T-cell (primary cell): ENCODE results near the gene ZNF646. TPM values are rescaled to one million over a fixed set of nuclear protein-coding genes. Genes with fewer than 3 reads are reported as not detected.
"Not testable (repeated sequence)": the region's sequence is repeated elsewhere in the genome, so short reads cannot be mapped to it uniquely, and the experiment has no call there.

Source experiments
- ATAC-seq, 4 experiments: fragments of 200-7000 bp in 3 of 4; fragments of 150-1000 bp in 1 of 4; cut with Tn5 transposase; replicated peaks in 1 of 4; 1 replicate in 3 of 4; 2 replicates in 1 of 4; pipeline ENCODE4 v1.10.0; 2021; ENCODE audit warnings: moderate library complexity in 3 of 4, mild to moderate bottlenecking in 2 of 4, moderate number of reproducible peaks in 1 of 4
- CTCF ChIA-PET, 2 donors: fragments of 300-600 bp; sonication (Branson Sonifier 250); formaldehyde crosslinking; loops; one replicate each; lab custom pipeline; 2022; ENCODE audit warnings: antibody characterized with exemption in 2 of 2; lab: Charles Lee
- POLR2A ChIA-PET, 2 donors: fragments of 300-600 bp; sonication (Branson Sonifier 250); formaldehyde crosslinking; loops; one replicate each; lab custom pipeline; 2022; ENCODE audit warnings: antibody characterized with exemption in 2 of 2; lab: Charles Lee
- DNase-seq, 35 experiments: peaks; one replicate each; pipeline versions ENCODE4 v3.0.0 to v3.0.0-alpha.2; 2013 to 2023
- H3K27ac ChIP-seq: one replicate; pipeline ENCODE4 v1.5.1; 2013; ENCODE audit warnings: low read length
- H3K27me3 ChIP-seq, 2 experiments: replicated peaks in 1 of 2; 1 replicate in 1 of 2; 2 replicates in 1 of 2; pipeline versions ENCODE4 v1.6.1 to v1.7.0; 2013; ENCODE audit warnings: low read length in 1 of 2, mixed read lengths in 1 of 2; ENCODE audit not compliant: control insufficient read depth in 2 of 2, insufficient read depth in 2 of 2; ENCODE audit errors: extremely low read depth in 1 of 2
- H3K36me3 ChIP-seq, 2 donors: 1 replicate in 1 of 2; 2 replicates in 1 of 2; pipeline versions ENCODE4 v1.6.1 to v1.7.0; 2013; ENCODE audit warnings: low read length in 1 of 2; ENCODE audit not compliant: control insufficient read depth in 2 of 2, insufficient read depth in 1 of 2; ENCODE audit errors: extremely low read depth in 1 of 2
- H3K4me1 ChIP-seq, 2 experiments: 1 replicate in 1 of 2; 2 replicates in 1 of 2; pipeline versions ENCODE4 v1.6.1 to v1.7.0; 2013; ENCODE audit warnings: low read length in 2 of 2, mixed read lengths in 1 of 2; ENCODE audit not compliant: insufficient read depth in 2 of 2, control insufficient read depth in 1 of 2; ENCODE audit errors: extremely low read depth in 1 of 2
- H3K4me3 ChIP-seq, 2 donors: 1 replicate in 1 of 2; 2 replicates in 1 of 2; pipeline versions ENCODE4 v1.5.1 to v1.7.0; 2013; ENCODE audit warnings: mild to moderate bottlenecking in 2 of 2, low read length in 1 of 2, moderate library complexity in 1 of 2; ENCODE audit not compliant: control insufficient read depth in 1 of 2; ENCODE audit errors: extremely low read depth in 1 of 2
- H3K9me3 ChIP-seq: 2 replicates; pipeline ENCODE4 v1.7.0; 2013
- H3K27ac Mint-ChIP-seq, 2 donors: one replicate each; pipeline ENCODE4 v1.8.0; 2020 to 2021; ENCODE audit warnings: mild to moderate bottlenecking in 2 of 2, mixed read lengths in 2 of 2
- H3K27me3 Mint-ChIP-seq, 2 donors: one replicate each; pipeline ENCODE4 v1.8.0; 2021 to 2022; ENCODE audit warnings: mixed read lengths in 2 of 2
- H3K36me3 Mint-ChIP-seq: one replicate; pipeline ENCODE4 v1.8.0; 2021; ENCODE audit warnings: mixed read lengths
- H3K4me1 Mint-ChIP-seq, 3 donors: one replicate each; pipeline ENCODE4 v1.8.0; 2020 to 2022; ENCODE audit warnings: mixed read lengths in 3 of 3, mild to moderate bottlenecking in 1 of 3
- H3K4me3 Mint-ChIP-seq, 3 donors: one replicate each; pipeline ENCODE4 v1.8.0; 2020 to 2022; ENCODE audit warnings: mild to moderate bottlenecking in 3 of 3, mixed read lengths in 3 of 3, moderate library complexity in 3 of 3
- H3K9me3 Mint-ChIP-seq, 3 donors: one replicate each; pipeline ENCODE4 v1.8.0; 2020 to 2022; ENCODE audit warnings: mixed read lengths in 3 of 3
- WGBS: methylation state at CpG from one replicate; pipeline ENCODE4 v1.1.5; 2013; ENCODE audit warnings: missing lambda C conversion rate; ENCODE audit not compliant: insufficient coverage; 5-methylcytosine and 5-hydroxymethylcytosine counted together
- total RNA-seq, 35 experiments: library from RNA in 6 of 35; stranded (reverse) in 6 of 35; fragments of 120-200 nt in 1 of 35; gene quantifications; one replicate each; pipeline versions ENCODE4 v1.2.1 to v1.2.4 and lab custom pipeline; 2013 to 2026

The ZNF646 gene
- total RNA-seq, 5 donors from 2014 or later (not counting 1 experiment from before 2014, with no cell fraction given): 21.1 to 47.7 (median 44.1) TPM

DNA sequence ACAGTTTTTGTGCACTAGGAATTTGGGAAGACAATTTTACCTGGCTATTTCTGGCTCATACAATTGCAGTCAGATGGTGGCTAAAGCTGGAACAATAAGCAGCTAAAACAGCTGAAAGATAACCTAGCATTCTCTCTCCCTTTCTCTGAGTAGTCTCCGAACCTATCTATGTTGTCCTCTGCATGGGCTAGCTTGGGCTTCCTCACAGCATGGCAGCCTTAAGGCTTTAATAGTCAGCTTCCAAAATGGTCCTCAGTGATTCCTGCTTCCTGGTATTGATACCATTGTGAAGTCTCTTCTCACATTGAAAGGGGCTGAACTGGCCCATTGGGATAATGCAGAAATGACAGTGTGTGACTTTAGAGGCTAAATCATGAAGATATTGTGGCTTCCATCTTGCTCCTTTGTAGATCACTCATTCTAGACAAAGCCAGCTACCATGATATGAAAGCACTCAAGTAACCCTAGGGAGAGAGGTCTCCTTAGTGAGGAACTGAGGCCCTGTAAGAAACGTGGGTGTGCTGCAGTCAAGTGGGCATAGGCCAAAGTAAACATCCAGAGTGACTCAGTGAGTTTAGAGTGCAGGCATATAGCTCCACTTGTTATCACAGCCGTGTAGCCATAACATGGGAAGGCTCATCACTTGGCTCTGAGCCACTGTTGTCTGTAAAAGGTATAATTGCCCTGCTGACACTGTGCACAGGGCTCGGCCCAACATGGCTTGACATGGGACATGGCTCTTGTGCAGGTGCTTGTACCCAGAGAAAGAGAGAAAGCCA is 25.8 kb downstream of the ZNF646 start:
- POLR2A ChIA-PET: interaction anchor here in 1 of 2 donors (0.8 kb wide), 1 partner anchor 17 kb away, joined by 3 read pairs; the partner anchor contains the start of gene KAT8
- CTCF ChIA-PET: no interaction called here
- Mint-ChIP-seq H3K9me3 (peaks cover 0 to 4% (median 0%) of the 10 kb centered on the region in 3 donors), H3K4me3 (no peak overlapping the region), H3K4me1 (peaks cover 9 to 11% (median 9%) of the 10 kb centered on the region in 3 donors), H3K27me3 (no peaks in the 10 kb centered on the region), H3K27ac (no peak overlapping the region), H3K36me3 (no peaks in the 10 kb centered on the region)
- WGBS: 83% methylated on average over 4 of the region's 4 CpGs
- H3K27ac ChIP-seq: no peak overlapping the region
- H3K4me1 ChIP-seq: peaks cover 0 to 10% of the 10 kb centered on the region in 2 experiments
- DNase-seq (no peak), ATAC-seq (no peak)
- H3K27me3 ChIP-seq: no peaks in the 10 kb centered on the region
- no peaks in the 10 kb centered on the region for H3K36me3 ChIP-seq
- no peak overlapping the region for H3K4me3 ChIP-seq
- no peaks in the 10 kb centered on the region for H3K9me3 ChIP-seq

DNA sequence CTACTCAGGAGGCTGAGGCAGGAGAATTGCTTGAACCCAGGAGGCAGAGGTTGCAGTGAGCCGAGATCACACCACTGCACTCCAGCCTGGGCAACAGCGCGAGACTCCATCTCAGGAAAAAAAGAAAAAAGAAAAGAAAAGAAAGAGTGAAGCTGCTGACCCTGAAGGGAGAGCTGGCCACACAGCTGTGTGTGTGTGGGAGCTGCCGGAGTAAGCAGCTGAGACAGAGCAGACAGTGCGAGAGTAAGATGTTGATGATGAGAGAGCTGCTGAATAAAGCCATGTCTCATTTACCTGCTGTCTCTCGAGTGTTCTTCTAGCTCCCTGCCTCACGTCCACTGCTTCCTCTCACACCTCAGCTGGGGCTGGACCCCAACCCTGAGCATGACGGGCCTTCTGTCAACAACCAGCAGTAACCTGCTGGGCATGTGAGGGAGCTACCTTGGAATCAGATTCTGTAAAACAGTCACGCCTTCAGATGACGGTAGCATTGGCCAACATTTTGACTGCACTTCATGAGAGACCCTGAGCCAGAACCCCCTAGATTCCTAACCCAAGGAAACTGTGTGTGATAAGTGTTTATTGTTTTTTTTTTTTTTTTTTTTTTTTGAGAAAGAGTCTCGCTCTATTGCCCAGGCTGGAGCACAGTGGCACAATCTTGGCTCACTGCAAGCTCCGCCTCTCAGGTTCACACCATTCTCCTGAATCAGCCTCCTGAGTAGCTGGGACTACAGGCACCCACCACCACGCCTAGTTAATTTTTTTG is 26.8 kb downstream of the ZNF646 start:
- H3K36me3 Mint-ChIP-seq, POLR2A ChIA-PET, H3K4me3 ChIP-seq, H3K9me3 ChIP-seq, H3K9me3 Mint-ChIP-seq, H3K4me1 ChIP-seq, H3K4me1 Mint-ChIP-seq, H3K27ac ChIP-seq, DNase-seq, H3K27me3 ChIP-seq, CTCF ChIA-PET, H3K4me3 Mint-ChIP-seq, H3K27me3 Mint-ChIP-seq, H3K27ac Mint-ChIP-seq, ATAC-seq, H3K36me3 ChIP-seq: not testable (repeated sequence)
- WGBS: 92% methylated on average over 6 of the region's 13 CpGs

GRCh38 chr16:31105677-31106213 is 31.5 kb downstream of the ZNF646 start:
- H3K4me1 Mint-ChIP-seq: peaks cover 14 to 19% (median 17%) of the 10 kb centered on the region in 3 donors
- WGBS: 6% methylated on average over 20 of the region's 33 CpGs

DNA sequence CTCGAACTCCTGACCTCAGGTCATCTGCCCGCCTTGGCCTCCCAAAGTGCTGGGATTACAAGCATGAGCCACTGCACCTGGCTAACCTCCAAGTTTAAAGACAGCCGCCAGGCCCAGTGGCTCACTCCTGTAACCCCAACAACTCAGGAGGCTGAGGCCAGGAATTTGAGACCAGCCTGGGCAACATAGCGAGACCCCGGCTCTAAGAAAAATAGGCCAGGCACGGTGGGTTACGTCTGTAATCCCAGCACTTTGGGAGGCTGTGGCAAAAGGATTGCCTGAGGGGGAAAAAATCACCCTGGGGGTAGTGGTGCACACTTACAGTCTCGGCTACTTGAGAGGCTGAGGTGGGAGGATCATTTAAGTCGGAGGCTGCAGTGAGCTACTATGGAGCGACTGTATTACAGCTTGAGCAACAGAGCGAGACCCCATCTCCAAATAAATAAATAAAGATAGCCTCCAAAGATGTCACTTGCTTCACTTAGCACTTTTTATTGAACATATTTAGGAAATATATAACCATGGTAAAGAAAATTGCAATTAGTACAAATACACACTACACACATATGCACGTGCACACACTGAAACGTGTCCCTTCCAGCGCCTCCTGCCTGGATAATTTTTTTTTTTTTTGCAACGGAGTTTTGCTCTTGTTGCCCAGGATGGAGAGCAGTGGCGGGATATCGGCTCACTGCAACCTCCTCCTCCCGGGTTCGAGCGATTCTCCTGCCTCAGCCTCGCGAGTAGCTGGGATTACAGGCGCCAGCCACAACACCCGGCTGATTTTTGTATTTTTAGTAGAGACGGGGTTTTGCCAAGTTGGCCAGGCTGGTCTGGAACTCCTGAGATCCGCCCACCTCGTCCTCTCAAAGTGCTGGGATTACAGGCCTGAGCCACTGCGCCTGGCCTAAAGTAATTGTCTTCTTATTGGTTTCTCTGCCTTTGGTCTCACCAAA is 32.6 kb downstream of the ZNF646 start:
- peaks cover 9 to 21% of the 10 kb centered on the region in 2 donors for H3K36me3 ChIP-seq
- H3K4me1 Mint-ChIP-seq: peaks cover 14 to 19% (median 17%) of the 10 kb centered on the region in 3 donors
- H3K36me3 Mint-ChIP-seq: peaks cover 14% of the 10 kb centered on the region
- peaks cover 4 to 24% of the 10 kb centered on the region in 2 experiments for H3K4me1 ChIP-seq
- no peaks in the 10 kb centered on the region for H3K9me3 Mint-ChIP-seq
- no peaks in the 10 kb centered on the region for H3K27me3 Mint-ChIP-seq
- H3K9me3 ChIP-seq: no peaks in the 10 kb centered on the region
- H3K4me3 Mint-ChIP-seq: peak overlapping the region; percentile 75 to 87 (median 82)
- ChIA-PET POLR2A (no interaction called here), CTCF (interaction anchor here in 1 of 2 donors (0.6 kb wide), 1 partner anchor 11 kb away, joined by 6 read pairs; the partner anchor contains the start of gene KAT8)
- no peak overlapping the region for H3K27ac Mint-ChIP-seq
- ATAC-seq: no peak
- H3K27ac ChIP-seq: no peak overlapping the region
- no peaks in the 10 kb centered on the region for H3K27me3 ChIP-seq
- WGBS: 92% methylated on average over 13 of the region's 28 CpGs
- no peak overlapping the region for H3K4me3 ChIP-seq
- DNase-seq: no peak

More at GRCh38 chr16:31105677-31106213, 31.5 kb downstream of the ZNF646 start:
- POLR2A ChIA-PET: no interaction called here
- CTCF ChIA-PET: no interaction called here
- Mint-ChIP-seq H3K27me3 (no peaks in the 10 kb centered on the region), H3K9me3 (no peaks in the 10 kb centered on the region), H3K4me3 (peak overlapping the region; percentile 9 to 44 (median 19)), H3K27ac (no peak overlapping the region), H3K36me3 (peaks cover 9% of the 10 kb centered on the region)
- no peak overlapping the region for H3K4me3 ChIP-seq
- H3K27ac ChIP-seq: no peak overlapping the region
- H3K4me1 ChIP-seq: peaks cover 4 to 24% of the 10 kb centered on the region in 2 experiments
- H3K27me3 ChIP-seq: no peaks in the 10 kb centered on the region
- peaks cover 3 to 12% of the 10 kb centered on the region in 2 donors for H3K36me3 ChIP-seq
- H3K9me3 ChIP-seq: no peaks in the 10 kb centered on the region
- DNase-seq (peak in 34 of 35 experiments; percentile 47 to 82 (median 64)), ATAC-seq (peak; percentile 71 to 81 (median 76))

- Mint-ChIP-seq H3K27ac (peak overlapping the region; percentile 71 to 74), H3K36me3 (peaks cover 18% of the 10 kb centered on the region), H3K27me3 (no peaks in the 10 kb centered on the region), H3K9me3 (no peaks in the 10 kb centered on the region), H3K4me1 (peaks cover 14 to 19% (median 17%) of the 10 kb centered on the region in 3 donors), H3K4me3 (peak overlapping the region; percentile 75 to 87 (median 82))
- ChIA-PET CTCF (no interaction called here), POLR2A (interaction anchor here in 1 of 2 donors (1.0 kb wide), 1 partner anchor 10 kb away, joined by 3 read pairs; the partner anchor contains the start of gene KAT8)
- H3K36me3 ChIP-seq: peaks cover 9 to 28% of the 10 kb centered on the region in 2 donors
- DNase-seq: no peak
- peaks cover 4 to 24% of the 10 kb centered on the region in 2 experiments for H3K4me1 ChIP-seq
- H3K27ac ChIP-seq: no peak overlapping the region
- ATAC-seq: no peak
- H3K4me3 ChIP-seq: no peak overlapping the region
- H3K27me3 ChIP-seq: no peaks in the 10 kb centered on the region
- no peaks in the 10 kb centered on the region for H3K9me3 ChIP-seq
- WGBS: 70% methylated on average over 3 of the region's 6 CpGs
Observed at GRCh38 chr16:31107465-31107867, 33.2 kb downstream of the ZNF646 start.
